ENCODE results near the gene IQGAP3. TPM values are rescaled to one million over a fixed set of nuclear protein-coding genes. Genes with fewer than 3 reads are reported as not detected.

Gene IQGAP3
- total and polyA plus RNA-seq, 2 of the 4 experiments (the other 2 are of a cell fraction): 12.5 to 13.6 TPM

DNA sequence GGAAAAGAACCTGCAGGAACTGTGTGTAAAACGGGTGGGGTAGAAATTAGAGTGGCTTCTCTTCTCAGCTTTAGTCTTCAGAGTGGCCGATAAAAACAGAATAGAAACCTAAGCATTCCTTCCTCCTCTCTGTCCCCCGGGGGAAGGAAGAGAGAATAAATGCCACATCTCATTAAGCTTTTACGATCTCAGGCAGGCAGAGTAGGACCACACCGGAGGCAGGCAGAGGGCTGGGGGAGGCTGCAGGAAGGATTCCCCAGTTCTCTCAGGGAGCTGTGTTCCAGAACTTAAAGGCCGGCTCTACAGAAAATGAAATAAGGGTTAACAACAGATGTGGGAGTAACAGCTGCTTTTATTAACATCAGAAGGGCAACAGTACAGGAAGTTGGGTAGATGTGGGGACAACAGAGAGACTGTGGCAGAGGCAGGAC is 47.3 kb downstream of the IQGAP3 start:
- POLR2A ChIA-PET (ENCODE audit: unreplicated experiment): no interaction called here
- TF ChIP-seq NFE2L2 (IDR thresholded peaks at IDR 0.05; ENCODE audit: low read depth, low read length) (no peak), MXI1 (IDR thresholded peaks at IDR 0.05; ENCODE audit: borderline replicate concordance, low read depth, low read length) (no peak), RFX5 (IDR thresholded peaks at IDR 0.05; ENCODE audit: low read depth, low read length) (no peak), FOS (IDR thresholded peaks at IDR 0.05; ENCODE audit: low read depth, low read length) (no peak), RAD21 (IDR thresholded peaks at IDR 0.05; ENCODE audit: low read length) (no peak), RCOR1 (IDR thresholded peaks at IDR 0.05; ENCODE audit: insufficient replicate concordance, low read length) (no peak), CEBPB (IDR thresholded peaks at IDR 0.05; ENCODE audit: low read depth, low read length) (no peak), POLR2A (IDR thresholded peaks at IDR 0.05; ENCODE audit: low read depth, low read length) (no peak), USF2 (IDR thresholded peaks at IDR 0.05; ENCODE audit: low read depth, low read length) (no peak), BHLHE40 (IDR thresholded peaks at IDR 0.05; ENCODE audit: low read depth, low read length) (no peak), MAFK (IDR thresholded peaks at IDR 0.05; ENCODE audit: low read depth, low read length) (no peak), MAZ (IDR thresholded peaks at IDR 0.05; ENCODE audit: borderline replicate concordance, low read depth, low read length) (no peak), SMC3 (IDR thresholded peaks at IDR 0.05; ENCODE audit: low read depth, low read length) (no peak), CTCF (conservative IDR thresholded peaks at IDR 0.05; ENCODE audit: low read depth, low read length) (no peak), CHD1 (IDR thresholded peaks at IDR 0.05; ENCODE audit: low read depth, low read length) (no peak)
- TF ChIP-seq, protein P1, sequence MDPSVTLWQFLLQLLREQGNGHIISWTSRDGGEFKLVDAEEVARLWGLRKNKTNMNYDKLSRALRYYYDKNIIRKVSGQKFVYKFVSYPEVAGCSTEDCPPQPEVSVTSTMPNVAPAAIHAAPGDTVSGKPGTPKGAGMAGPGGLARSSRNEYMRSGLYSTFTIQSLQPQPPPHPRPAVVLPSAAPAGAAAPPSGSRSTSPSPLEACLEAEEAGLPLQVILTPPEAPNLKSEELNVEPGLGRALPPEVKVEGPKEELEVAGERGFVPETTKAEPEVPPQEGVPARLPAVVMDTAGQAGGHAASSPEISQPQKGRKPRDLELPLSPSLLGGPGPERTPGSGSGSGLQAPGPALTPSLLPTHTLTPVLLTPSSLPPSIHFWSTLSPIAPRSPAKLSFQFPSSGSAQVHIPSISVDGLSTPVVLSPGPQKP (IDR thresholded peaks at IDR 0.05; ENCODE audit: borderline replicate concordance, low read depth, low read length): no peak
- WGBS, 2 experiments (ENCODE audit: extremely low coverage in 2 of 2, insufficient read length in 1 of 2): 83% methylated on average over 1 of the region's 6 CpGs; no CpG with 5 or more reads in 1 of the 2 experiments
- Histone ChIP-seq H3K9me3 (ENCODE audit: control insufficient read depth, insufficient read depth, low read length) (no peaks in the 10 kb centered on the region), H2AK5ac (ENCODE audit: low read depth, low read length) (no peak overlapping the region), H3K27ac (ENCODE audit: insufficient read depth, low read length) (no peak overlapping the region), H3K9me1 (ENCODE audit: insufficient read depth, low read length) (no peaks in the 10 kb centered on the region), H4K5ac (ENCODE audit: low read depth, low read length) (no peak overlapping the region), H2BK120ac (ENCODE audit: low read depth, low read length) (no peak overlapping the region), H2BK20ac (ENCODE audit: low read depth, low read length) (no peak overlapping the region), H3K4me3 (ENCODE audit: insufficient read depth, low read depth, low read length) (no peak overlapping the region), H3K56ac (ENCODE audit: extremely low read depth, insufficient read depth, low read length) (no peak overlapping the region), H3K79me1 (ENCODE audit: low read depth in 1 of 2, low read length in 2 of 2) (0 out of 4 replicates have a peak, but pooled peaks cover 0 to 3% of the 10 kb centered on the region in 2 experiments), H3K4me1 (ENCODE audit: control insufficient read depth, insufficient read depth, low read length) (no peaks in the 10 kb centered on the region), H4K8ac (ENCODE audit: low read depth in 2 of 2, low read length in 2 of 2) (no peak overlapping the region), H4K91ac (ENCODE audit: insufficient read depth, low read depth, low read length) (no peak overlapping the region), H3K4me2 (ENCODE audit: low read depth, low read length) (no peak overlapping the region), H2BK5ac (ENCODE audit: low read depth, low read length, poor library complexity, severe bottlenecking) (no peak overlapping the region), H3K23ac (ENCODE audit: low read depth, low read length) (no peak overlapping the region), H2AFZ (replicated peaks; ENCODE audit: low read length, poor library complexity) (no peak overlapping the region), H3K9ac (ENCODE audit: low read depth, low read length) (no peak overlapping the region), H3K36me3 (ENCODE audit: control insufficient read depth, insufficient read depth, low read length) (peaks cover 3% of the 10 kb centered on the region), H2AK9ac (replicated peaks; ENCODE audit: low read depth, low read length, poor library complexity) (no peak overlapping the region), H3K27me3 (ENCODE audit: control insufficient read depth, insufficient read depth, low read length) (no peaks in the 10 kb centered on the region), H2BK15ac (ENCODE audit: low read depth, low read length) (no peak overlapping the region), H3K18ac (ENCODE audit: low read depth, low read length) (no peak overlapping the region), H3K14ac (replicated peaks; ENCODE audit: low read depth, low read length) (no peak overlapping the region), H3K4ac (ENCODE audit: low read depth, low read length) (no peak overlapping the region), H4K20me1 (ENCODE audit: insufficient read depth, low read length) (no peaks in the 10 kb centered on the region)
- ATAC-seq (ENCODE audit: low read depth): no peak
- in situ Hi-C loops (cut with MboI; ENCODE audit: low sequenced_read_pairs) (no loop called here), intact Hi-C loops (cut with micrococcal nuclease) (no loop called here), dilution Hi-C loops (cut with HindIII; ENCODE audit: low sequenced_read_pairs, unreplicated experiment) (no loop called here)
- CTCF ChIA-PET: interaction anchor here (0.6 kb wide), 1 partner anchor 140 kb away, joined by 4 read pairs; no protein-coding TSS in a partner anchor
- DNase-seq: no peak
- BruUV-seq (replicated peaks): no TSS peak
